ENCODE results near the gene TIGD1. TPM values are rescaled to one million over a fixed set of nuclear protein-coding genes. Genes with fewer than 3 reads are reported as not detected.

TIGD1 gene
- total and polyA plus RNA-seq, 2 of the 13 experiments (the other 11 are each of a cell fraction or from before 2014, with no cell fraction given) = 3.5 to 9.5 TPM

DNA sequence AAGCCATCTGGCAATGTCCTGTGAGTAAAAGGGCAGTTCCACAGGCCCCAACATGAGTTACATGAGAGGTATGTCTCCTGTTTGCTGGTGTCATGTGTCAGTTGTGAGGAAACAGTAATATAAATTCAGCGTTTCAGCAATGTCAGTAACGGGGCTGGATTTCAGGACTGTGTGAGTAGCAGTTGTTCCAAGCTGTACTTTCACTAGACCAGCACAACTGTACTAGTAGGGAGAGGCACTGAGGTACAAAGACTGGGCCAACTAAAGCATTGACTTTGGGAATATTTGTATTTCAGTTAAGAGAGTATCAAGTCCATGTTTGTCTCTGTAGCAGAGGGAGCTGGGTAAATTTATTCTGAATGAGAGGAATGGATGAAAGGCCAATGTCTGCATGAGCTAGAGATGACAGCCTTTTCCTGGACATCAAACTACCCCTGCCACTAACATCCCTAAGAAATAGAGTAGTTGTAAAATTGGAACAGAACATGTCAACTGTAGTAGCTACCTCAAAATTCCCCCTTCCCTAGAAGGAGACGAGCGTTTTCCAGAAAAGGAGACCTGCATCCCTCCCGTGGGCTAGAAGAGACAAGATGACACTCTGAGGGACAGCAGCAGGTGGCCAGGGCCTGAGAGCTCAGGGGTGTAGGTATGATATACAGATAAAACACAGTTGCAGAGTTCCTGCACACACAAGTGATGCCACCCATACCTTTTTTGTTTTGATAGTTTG is 24.5 kb upstream of the TIGD1 start:
- intact Hi-C loops (cut with micrococcal nuclease; ENCODE audit: unreplicated experiment) (loop anchor here (1.0 kb wide), 1 partner anchor 25 kb away; the partner anchor contains the start of genes EIF4E2 and TIGD1), in situ Hi-C loops (cut with HindIII; ENCODE audit: extremely low pct_ligation_motif_present, low pct_unique_long_range_greater_than_20kb) (no loop called here)
- BruUV-seq (replicated peaks) = no TSS peak
- Histone ChIP-seq H3K36me3 (replicated peaks in 1 of 2; ENCODE audit: control insufficient read depth in 1 of 2, insufficient read depth in 2 of 2, low read length in 2 of 2) (peaks cover 9 to 30% of the 10 kb centered on the region in 2 experiments), H3K9me3 (ENCODE audit: low read length) (no peaks in the 10 kb centered on the region), H3K27me3 (ENCODE audit: control insufficient read depth in 1 of 2, insufficient read depth in 2 of 2, low read length in 2 of 2) (no peaks in the 10 kb centered on the region), H3K79me2 (ENCODE audit: insufficient read depth, low read length) (no peaks in the 10 kb centered on the region), H3K9ac (ENCODE audit: insufficient read depth, low read depth, low read length) (peak overlapping the region; percentile 40), H2AFZ (ENCODE audit: low read length) (no peak overlapping the region), H3K4me3 (replicated peaks in 1 of 3; ENCODE audit: insufficient read depth in 1 of 3, low read depth in 2 of 3, low read length in 3 of 3) (peak overlapping the region in 1 of 3 experiments; percentile 15; a peak in 1 of 6 replicates), H4K20me1 (ENCODE audit: insufficient read depth, low read length) (no peaks in the 10 kb centered on the region), H3K4me1 (ENCODE audit: insufficient read depth, low read length) (peaks cover 50% of the 10 kb centered on the region), H3K27ac (ENCODE audit: extremely low read length, insufficient read depth, low read length) (peak overlapping the region; percentile 82), H3K4me2 (ENCODE audit: low read depth, low read length) (peak overlapping the region; percentile 63)
- peak; percentile 98 for ATAC-seq
- peak; percentile 90 for DNase-seq (ENCODE audit: low spot score)
- CTCF ChIA-PET (ENCODE audit: low intra/inter-chr PET ratio, low total read pairs) = no interaction called here
- 31% methylated on average over 5 of the region's 5 CpGs for WGBS (ENCODE audit: low lambda C conversion rate)
- POLR2A ChIA-PET = interaction anchor here (1.9 kb wide), 1 partner anchor 24 kb away, joined by 10 read pairs; the partner anchor contains the start of genes EIF4E2 and TIGD1
- peak; percentile 77 for FAIRE-seq
- peak; percentile 67; the same call in 1 of the 2 replicates for TF ChIP-seq ZBTB20 (CRISPR knock-in tag; IDR thresholded peaks at IDR 0.05; ENCODE audit: borderline replicate concordance, low read depth)
- TF ChIP-seq TEAD3 (CRISPR knock-in tag; optimal IDR thresholded peaks at IDR 0.05; ENCODE audit: borderline replicate concordance) = peak; percentile 50
- TF ChIP-seq EP300 (IDR thresholded peaks at IDR 0.05; ENCODE audit: low read depth in 2 of 2, low read length in 2 of 2) = peak in 1 of 2 experiments; percentile 57; a peak in 1 of 4 replicates
- TF ChIP-seq EP300 (CRISPR knock-in tag; IDR thresholded peaks at IDR 0.05; ENCODE audit: borderline replicate concordance) = no peak
- TF ChIP-seq SPEN (CRISPR knock-in tag; IDR thresholded peaks at IDR 0.05; ENCODE audit: low read depth) = peak; percentile 44; the same call in 1 of the 2 replicates
- TF ChIP-seq BRCA1 (CRISPR knock-in tag; IDR thresholded peaks at IDR 0.05) = 0 out of 2 replicates have a peak, but pooled peaks have one; percentile 47
- TF ChIP-seq IRX3 (CRISPR knock-in tag; IDR thresholded peaks at IDR 0.05; ENCODE audit: borderline replicate concordance, low read depth) = 0 out of 2 replicates have a peak, but pooled peaks have one; percentile 20
- TF ChIP-seq FOXA3 (CRISPR knock-in tag; IDR thresholded peaks at IDR 0.05) = peak; percentile 54; the same call in 1 of the 2 replicates
- no peak for TF ChIP-seq ZIK1 (CRISPR knock-in tag; IDR thresholded peaks at IDR 0.05; ENCODE audit: borderline replicate concordance, low read depth)
- 0 out of 2 replicates have a peak, but pooled peaks have one; percentile 23 for TF ChIP-seq MIXL1 (CRISPR knock-in tag; IDR thresholded peaks at IDR 0.05)
- peak; percentile 17 to 64; a peak in 2 of 4 replicates for TF ChIP-seq POLR2A (IDR thresholded peaks at IDR 0.05; ENCODE audit: insufficient read depth in 1 of 2, low read depth in 2 of 2, low read length in 2 of 2)
- TF ChIP-seq, protein P1, sequence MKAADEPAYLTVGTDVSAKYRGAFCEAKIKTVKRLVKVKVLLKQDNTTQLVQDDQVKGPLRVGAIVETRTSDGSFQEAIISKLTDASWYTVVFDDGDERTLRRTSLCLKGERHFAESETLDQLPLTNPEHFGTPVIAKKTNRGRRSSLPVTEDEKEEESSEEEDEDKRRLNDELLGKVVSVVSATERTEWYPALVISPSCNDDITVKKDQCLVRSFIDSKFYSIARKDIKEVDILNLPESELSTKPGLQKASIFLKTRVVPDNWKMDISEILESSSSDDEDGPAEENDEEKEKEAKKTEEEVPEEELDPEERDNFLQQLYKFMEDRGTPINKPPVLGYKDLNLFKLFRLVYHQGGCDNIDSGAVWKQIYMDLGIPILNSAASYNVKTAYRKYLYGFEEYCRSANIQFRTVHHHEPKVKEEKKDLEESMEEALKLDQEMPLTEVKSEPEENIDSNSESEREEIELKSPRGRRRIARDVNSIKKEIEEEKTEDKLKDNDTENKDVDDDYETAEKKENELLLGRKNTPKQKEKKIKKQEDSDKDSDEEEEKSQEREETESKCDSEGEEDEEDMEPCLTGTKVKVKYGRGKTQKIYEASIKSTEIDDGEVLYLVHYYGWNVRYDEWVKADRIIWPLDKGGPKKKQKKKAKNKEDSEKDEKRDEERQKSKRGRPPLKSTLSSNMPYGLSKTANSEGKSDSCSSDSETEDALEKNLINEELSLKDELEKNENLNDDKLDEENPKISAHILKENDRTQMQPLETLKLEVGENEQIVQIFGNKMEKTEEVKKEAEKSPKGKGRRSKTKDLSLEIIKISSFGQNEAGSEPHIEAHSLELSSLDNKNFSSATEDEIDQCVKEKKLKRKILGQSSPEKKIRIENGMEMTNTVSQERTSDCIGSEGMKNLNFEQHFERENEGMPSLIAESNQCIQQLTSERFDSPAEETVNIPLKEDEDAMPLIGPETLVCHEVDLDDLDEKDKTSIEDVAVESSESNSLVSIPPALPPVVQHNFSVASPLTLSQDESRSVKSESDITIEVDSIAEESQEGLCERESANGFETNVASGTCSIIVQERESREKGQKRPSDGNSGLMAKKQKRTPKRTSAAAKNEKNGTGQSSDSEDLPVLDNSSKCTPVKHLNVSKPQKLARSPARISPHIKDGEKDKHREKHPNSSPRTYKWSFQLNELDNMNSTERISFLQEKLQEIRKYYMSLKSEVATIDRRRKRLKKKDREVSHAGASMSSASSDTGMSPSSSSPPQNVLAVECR (CRISPR knock-in tag; IDR thresholded peaks at IDR 0.05; ENCODE audit: borderline replicate concordance) = 0 out of 2 replicates have a peak, but pooled peaks have one; percentile 15
- TF ChIP-seq, protein P2, sequence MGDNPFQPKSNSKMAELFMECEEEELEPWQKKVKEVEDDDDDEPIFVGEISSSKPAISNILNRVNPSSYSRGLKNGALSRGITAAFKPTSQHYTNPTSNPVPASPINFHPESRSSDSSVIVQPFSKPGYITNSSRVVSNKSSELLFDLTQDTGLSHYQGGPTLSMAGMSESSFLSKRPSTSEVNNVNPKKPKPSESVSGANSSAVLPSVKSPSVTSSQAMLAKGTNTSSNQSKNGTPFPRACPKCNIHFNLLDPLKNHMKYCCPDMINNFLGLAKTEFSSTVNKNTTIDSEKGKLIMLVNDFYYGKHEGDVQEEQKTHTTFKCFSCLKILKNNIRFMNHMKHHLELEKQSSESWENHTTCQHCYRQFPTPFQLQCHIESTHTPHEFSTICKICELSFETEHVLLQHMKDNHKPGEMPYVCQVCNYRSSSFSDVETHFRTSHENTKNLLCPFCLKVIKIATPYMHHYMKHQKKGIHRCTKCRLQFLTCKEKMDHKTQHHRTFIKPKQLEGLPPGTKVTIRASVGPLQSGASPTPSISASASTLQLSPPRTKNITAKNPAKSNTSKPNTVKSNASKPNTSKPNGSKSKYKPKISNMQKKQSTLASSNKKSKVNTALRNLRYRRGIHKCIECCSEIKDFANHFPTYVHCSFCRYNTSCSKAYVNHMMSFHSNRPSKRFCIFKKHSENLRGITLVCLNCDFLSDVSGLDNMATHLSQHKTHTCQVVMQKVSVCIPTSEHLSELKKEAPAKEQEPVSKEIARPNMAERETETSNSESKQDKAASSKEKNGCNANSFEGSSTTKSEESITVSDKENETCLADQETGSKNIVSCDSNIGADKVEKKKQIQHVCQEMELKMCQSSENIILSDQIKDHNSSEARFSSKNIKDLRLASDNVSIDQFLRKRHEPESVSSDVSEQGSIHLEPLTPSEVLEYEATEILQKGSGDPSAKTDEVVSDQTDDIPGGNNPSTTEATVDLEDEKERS (CRISPR knock-in tag; IDR thresholded peaks at IDR 0.05) = 0 out of 2 replicates have a peak, but pooled peaks have one; percentile 24
- peak; percentile 76 for TF ChIP-seq ZNF124 (CRISPR knock-in tag; IDR thresholded peaks at IDR 0.05)
- peak; percentile 48; the same call in 1 of the 2 replicates for TF ChIP-seq FOXJ3 (CRISPR knock-in tag; IDR thresholded peaks at IDR 0.05; ENCODE audit: borderline replicate concordance)
- TF ChIP-seq ZNF614 (CRISPR knock-in tag; IDR thresholded peaks at IDR 0.05; ENCODE audit: borderline replicate concordance) = 0 out of 2 replicates have a peak, but pooled peaks have one; percentile 14
- peak; percentile 26; the same call in 1 of the 2 replicates for TF ChIP-seq ELF3 (CRISPR knock-in tag; IDR thresholded peaks at IDR 0.05)
